Activated CD4-positive, alpha-beta T cell treated with anti-CD3 and anti-CD28 coated beads for 24 hours (primary cell): ENCODE data around the gene ATP8B2.
A peak's percentile ranks its signal among the peaks of the same experiment; 100 is the strongest.
"Not testable (repeated sequence)": the region's sequence is repeated elsewhere in the genome, so short reads cannot be mapped to it uniquely, and the experiment has no call there.

Source experiments
- DNase-seq, 2 donors: peaks; one replicate each; pipeline ENCODE4 v3.0.0-alpha.2; 2020; ENCODE audit warnings: low read depth in 2 of 2

The ATP8B2 gene

DNA sequence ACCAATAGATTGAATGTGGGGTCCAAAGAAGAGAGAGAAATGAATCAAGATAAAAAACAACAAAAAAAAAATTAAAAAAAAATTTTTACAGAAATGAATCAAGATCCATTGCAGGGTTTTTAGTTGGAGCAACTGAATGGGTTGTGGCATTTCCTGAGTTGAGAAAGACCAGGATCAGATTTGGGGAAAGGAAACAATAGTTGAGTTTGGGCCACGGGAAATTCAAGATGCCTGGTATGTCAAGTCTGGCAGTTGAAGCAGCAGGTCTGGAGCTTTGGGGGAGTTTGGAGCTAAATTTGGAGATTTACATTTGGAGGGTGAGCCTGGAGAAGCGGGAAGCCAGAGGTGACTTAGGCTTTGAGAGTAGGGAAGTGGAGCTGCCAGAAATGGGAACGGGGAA is 22.6 kb downstream of the ATP8B2 start:
- DNase-seq, result no peak

DNA sequence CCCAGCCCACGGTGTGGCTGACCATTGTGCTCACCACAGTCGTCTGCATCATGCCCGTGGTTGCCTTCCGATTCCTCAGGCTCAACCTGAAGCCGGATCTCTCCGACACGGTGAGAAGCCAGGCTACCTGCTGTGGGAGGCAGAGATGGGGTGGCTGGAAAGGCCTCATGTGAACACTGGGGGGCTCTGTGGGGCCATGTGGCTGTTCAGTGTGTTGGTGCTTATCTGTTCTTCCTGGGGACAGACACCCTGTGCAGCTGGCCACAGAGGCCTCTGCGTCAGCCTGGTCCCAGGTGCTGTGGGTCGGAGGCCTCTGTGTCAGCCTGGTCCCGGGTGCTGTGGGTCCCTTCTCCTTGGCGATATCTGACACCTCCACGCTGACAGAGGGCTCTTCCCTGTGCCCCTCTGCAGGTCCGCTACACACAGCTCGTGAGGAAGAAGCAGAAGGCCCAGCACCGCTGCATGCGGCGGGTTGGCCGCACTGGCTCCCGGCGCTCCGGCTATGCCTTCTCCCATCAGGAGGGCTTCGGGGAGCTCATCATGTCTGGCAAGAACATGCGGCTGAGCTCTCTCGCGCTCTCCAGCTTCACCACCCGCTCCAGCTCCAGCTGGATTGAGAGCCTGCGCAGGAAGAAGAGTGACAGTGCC is 23.2 kb downstream of the ATP8B2 start:
- DNase-seq, result no peak

DNA sequence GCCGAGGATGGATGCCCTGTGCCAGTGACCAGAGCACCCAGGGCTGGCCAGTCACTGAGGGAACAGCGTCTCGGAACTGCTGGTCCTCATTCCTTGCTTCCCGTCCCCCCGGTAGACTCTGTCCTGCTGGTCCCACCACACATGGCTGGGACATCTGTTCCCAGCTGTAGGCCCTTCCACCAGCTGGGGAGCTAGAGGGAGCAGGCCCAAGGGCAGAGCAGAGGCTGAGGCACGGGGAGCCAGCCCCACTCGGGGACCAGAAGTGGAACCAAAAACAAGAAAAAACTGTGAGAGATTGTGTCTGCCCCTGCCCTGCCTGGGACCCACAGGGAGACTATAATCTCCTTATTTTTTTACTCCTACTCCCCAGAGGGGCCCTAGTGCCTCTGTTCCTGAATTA is 23.8 kb downstream of the ATP8B2 start:
- DNase-seq, result no peak

DNA sequence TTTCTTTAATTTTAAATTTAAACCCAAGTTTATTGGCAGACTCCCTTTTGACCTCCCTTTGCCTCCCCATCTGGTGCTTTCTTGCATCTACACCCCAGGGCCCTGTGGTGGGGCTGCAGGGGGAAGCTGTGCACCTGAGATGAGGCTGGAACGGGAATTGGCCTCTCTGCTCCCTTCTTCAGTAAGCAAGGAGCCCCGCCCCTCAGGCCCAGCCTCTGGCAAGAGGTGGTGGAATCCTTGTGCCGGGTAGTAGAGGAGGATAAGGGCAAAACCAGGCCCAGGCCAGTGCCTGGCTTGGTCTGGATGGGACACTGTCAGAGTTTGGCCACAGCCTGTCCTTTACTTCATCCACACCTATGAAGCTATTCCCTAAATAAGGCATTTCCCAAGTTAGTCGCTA is 25.1 kb downstream of the ATP8B2 start:
- DNase-seq, result no peak

DNA sequence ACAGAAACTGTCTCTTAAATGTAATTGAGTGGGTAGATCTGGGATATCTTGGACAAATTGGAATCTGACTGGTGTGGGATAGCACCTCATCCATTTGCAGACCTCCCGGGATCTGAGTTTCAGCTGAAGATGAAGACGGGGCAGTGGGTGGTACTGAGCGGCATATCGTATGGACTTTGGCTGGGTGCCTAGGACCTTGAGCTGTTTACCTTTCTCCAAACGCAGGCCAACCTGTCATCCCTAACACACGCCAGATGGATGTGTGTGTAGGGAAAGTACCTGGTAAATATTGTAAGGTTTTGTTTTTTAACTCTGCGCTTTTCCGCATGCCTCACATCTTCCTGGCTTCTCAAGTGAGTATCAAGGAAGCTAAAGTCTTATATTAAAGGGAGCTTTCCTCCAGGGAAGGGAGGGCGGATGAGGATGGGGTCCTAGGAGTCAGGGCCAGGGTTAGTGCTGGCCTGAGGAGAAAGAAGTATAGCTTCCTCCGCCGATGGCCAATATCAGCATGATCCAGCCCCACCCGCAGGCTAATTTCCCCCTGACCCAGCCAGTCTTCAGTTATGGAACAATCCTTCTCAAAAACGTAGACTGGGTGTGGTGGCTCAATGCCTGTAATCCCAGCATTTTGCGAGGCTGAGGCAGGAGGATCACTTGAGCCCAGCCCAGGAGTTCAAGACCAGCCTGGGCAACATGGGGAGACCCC is 26.2 kb downstream of the ATP8B2 start:
- DNase-seq, result no peak

DNA sequence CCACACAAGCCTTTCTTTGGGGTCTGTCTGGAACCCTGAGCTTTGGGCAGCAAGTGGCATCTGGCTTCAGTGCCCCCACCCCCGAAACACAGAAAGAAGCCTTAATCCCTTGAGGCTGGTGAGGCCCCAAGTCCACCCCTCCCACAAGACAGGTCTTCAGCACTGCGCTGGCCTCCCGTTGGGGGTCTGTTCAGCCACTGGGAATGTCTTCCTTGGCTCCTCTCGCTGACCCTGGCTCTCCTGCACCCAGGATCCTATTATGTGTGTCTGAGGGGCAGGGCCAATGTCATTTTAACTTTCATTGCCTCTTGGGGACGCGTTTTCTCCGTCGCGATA is 26.9 kb downstream of the ATP8B2 start:
- no peak for DNase-seq

DNA sequence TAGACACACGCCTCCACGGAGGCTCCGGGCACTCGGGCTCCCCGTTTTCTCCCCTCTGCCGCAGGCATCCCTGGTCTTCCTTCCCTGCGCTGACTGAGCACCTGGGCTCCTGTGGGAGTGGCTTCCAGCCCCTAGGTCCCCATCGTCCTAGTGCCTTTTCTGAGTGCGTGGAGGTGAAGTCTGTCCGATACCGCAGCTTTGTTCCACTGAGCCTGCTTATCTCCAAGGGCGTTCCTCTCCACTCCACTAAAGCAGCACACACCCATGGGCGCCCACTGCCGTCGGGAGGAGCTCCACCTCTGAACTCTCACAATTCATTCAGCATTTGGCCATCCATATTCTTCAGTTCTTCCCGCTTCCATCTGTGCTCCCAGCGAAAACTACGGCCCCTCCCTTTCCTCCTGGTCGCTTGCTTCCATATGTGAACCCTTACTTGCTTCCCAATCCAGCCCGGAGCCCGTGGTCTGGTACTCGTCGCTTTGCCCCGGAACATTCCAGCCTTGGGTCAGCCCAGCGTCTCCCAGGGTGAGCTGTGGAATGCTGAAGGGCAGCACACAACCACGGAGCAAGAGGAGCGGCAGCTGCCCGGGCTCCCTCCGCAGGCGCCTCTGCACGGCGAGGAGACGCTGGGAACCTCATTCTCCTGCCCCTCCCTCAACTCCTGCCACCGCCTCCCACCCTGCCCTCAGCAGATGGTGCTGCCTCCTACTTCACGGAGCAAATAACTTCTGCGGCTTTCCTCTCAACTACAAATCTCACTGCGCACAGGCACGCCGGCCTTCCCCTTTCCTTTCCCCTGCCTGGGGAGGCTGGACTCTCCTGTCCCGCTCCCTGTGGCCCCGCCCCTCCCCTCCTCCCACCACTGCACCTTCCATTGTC is 27.5 kb downstream of the ATP8B2 start:
- DNase-seq, result no peak

DNA sequence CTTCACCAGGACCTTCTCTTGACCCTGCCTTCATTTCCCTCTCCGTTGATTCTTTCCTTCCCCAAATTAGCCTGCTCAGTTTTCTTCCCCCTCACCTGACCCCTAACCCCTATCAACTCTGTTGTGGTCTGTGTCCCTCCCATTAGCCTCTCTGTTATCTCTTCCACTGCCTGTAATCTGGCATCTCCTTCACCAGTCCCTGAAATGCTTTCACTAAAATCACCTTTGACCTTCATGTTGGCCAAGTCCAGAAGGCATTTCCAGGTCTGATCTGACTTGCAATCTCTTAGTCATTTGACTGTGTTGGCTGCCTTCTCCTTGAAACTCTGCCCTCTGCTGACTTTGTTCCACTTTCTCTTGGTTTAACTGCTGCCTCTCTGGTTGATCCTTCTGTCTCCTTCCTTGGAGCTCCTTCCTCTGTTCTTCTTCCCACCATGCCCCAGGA is 28.2 kb downstream of the ATP8B2 start:
- DNase-seq, result no peak

DNA sequence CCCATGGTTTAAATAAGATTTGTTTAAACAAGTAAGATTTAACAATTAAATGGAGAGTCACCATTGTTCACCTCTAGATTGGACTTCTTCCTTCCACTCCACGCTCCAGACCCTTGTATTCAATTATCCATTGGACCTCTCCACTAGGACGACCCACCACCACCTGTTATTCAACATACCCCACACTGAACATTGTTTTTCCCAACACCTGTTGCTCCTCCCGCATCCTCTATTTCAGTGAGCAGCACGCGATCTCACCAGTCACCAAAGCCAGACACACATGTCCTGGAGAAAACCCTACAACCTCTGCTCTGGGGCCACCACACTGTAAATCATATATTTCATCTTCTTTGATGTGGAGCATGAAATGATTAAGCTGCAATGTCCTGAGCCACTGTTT is 28.6 kb downstream of the ATP8B2 start:
- DNase-seq, result no peak

DNA sequence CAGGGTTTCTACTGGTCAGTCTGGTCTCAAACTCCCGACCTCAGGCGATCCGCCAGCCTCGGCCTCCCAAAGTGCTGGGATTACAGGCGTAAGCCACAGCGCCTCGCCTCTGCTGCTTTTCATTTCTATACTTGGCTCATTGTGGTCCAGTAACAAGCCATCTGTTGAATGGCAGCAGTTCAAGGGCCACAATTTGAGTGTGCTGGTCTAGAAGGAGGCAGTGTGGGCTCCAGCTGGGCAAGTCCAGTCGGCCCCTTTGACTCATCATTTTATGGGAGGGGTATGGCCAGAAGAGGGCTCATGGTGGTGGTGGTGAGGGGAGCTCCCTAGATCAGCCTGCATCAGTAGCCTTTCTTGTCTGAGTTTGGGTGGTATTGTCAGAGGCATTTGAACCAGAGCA is 33.2 kb downstream of the ATP8B2 start:
- no peak for DNase-seq

DNA sequence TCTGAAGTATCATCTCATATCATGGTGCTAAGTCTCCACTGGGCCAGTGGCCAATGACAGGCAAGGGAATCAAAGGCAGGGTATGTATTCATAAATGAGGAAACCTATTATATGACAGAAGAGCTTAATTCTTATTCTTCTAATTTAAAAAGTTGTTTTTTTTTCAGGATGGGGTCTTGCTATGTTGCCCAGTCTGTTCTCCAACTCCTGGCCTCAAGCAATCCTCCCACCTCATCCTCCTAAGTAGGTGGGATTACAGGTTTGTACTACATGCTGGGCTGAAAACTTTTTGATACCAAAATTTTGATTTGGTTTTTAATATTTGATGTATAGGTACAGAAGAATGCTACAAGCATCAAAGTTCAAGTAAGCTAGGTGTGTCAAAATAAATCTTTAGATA is 35.0 kb downstream of the ATP8B2 start:
- DNase-seq, result no peak

DNA sequence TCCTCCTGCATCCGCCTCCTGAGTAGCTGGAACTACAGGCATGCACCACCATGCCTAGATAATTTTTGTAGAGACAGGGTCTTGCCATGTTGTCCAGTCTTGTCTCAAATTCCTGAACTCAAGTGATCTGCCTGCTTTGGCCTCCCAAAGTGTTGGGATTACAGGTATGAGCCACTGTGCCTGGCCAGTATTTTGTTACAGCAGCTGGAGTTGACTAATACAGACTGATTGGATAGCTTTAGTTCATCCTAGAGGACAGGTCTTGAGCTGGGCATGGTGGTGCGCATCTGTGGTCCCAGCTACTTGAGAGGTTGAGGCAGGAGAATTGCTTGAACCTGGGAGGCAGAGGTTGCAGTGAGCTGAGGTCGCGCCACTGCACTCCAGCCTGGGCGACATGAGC is 35.6 kb downstream of the ATP8B2 start:
- not testable (repeated sequence) for DNase-seq

DNA sequence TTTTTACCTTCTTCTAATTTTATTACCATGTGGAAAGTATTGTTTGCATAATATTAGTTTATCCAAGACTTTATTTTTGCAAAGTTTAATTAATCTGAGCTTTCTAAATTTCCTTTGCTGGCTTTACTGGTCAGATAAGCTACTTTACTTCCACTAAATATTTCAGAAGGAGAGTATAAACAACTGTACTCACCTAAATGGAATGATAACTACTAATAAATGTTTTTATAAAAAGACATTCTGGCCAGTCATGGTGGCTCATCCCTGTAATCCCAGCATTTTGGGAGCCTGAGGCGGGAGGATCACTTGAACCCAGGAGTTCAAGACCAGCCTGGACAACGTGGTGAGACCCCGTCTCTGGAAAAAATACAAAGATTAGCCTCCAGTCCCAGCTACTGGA is 36.0 kb downstream of the ATP8B2 start:
- DNase-seq, result no peak

DNA sequence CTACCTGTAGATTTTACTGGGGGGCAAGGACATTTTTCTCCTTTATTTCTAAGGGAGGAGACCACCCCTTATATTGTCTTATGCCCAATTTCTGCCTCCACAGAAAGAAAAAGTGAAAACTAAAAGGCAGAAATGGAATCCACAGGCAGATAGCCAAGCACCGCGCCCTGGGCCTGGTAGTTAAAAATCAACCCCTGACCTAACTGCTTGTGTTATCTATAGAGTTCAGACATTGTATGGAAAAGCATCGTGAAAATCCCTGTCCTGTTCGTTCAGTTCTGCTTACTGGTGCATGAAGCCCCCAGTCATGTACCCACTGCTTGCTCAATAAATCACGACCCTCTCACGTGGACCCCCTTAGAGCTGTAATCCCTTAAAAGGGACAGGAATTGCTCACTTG is 46.1 kb downstream of the ATP8B2 start:
- no peak for DNase-seq

DNA sequence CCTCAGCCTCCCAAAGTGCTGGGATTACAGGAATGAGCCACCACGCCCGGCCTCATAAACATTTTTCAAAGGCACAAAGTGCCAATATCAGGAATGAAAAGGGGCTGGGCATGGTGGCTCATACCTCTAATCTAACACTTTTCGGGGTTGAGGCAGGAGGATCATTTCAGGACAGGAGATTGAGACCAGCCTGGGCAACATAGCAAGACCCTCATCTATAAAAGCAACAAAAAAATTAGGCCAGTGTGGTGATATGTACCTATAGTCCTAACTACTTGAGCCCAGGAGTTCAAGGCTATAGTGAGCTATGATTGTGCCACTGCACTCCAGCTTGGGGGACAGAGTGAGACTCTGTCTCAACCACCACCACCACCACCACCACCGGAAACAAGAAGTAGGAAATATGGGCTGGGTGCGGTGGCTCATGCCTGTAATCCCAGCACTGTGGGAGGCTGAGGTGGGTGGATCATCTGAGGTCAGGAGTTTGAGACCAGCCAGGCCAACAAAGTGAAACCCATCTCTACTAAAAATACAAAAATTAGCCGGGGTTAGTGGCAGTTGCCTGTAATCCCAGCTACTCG is 48.5 kb downstream of the ATP8B2 start:
- DNase-seq, result not testable (repeated sequence)

DNA sequence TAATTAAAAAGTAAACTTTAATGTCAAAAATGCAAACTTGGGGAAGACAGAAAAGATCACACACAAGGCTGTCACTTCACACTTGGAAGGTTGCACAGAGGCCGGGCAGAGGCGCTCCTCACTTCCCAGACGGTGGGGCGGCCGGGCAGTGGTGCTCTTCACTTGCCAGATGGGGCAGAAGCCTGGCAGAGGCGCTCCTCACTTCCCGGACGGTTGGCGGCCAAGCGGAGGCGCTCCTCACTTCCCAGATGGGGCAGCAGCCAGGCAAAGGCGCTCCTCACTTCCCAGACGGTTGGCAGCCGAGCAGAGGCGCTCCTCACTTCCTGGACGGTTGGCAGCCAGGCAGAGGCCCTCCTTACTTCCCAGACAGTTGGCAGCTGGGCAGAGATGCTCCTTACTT is 54.0 kb downstream of the ATP8B2 start:
- DNase-seq, result no peak

DNA sequence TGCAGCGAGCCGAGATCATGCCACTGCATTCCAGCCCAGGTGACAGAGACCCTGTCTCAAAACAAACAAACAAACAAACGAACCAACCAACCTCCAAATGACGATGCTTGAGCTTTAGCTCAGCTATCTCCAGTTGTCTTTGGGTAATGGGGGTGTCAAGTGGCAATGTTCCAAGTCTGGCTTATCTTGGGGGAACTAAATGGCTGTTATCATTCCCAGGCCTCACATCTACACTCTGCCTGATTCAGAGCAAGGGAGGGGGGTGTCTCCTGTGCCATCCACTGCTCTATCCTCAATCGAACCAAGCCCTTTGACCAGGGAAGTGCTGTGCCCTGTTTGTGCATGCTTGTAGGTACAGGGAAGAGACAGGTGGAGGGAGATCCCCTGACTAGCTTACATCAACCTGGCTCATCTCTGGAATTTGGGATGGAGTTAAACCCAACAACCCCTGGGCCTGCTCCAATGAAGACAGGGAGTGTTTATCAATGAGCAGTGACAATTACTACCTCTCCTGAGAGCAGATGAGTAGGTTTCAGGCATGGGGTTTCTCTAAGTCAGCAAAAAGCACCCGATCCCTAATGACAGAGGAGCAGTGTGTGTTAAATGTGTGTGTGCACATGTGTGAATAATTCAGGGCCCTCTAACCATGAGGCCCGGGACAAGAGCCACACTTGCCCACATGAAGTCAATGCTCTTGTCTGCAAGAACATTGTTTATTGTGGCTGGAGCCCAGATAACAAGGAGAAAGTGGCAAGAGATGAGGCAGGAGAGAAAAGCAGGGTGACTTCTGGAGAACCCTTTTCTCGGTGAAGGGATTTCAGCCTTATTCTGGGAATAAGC is 59.5 kb downstream of the ATP8B2 start:
- DNase-seq, result no peak

DNA sequence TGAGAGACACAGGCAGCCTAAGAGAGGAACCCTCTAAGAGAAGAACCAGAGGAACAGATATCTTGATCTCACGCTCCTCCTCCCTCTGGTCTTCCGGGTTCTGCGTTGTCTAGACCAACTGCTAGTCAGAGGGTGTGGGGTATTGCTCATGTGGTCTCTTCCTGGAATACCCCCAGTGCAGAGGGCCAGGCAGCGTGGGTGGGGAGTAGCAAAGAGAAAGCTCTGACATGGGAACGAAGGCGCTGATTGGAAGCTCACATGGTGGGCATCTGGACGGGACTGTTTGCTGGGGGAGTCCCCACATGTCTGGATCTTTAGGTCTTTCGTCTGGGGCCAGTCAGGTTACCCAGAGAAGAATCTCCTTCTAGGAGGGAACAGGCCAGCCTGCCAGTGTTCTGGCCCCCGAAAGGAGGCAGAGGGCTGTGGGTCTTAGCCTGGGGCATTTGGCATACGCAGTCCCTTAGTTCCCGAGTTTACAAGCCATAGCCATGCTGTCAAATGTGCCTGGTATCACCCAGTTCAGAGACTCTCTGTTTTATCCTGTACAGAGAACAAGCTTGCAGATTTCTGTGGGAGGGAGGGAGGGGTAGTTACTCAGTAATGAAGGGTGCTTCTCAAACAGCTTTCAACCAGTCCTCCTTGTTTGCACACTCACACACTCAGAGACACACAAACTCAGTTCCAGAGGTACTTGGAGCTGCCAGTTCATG is 61.5 kb downstream of the ATP8B2 start:
- DNase-seq, result peak; percentile 69 to 73

DNA sequence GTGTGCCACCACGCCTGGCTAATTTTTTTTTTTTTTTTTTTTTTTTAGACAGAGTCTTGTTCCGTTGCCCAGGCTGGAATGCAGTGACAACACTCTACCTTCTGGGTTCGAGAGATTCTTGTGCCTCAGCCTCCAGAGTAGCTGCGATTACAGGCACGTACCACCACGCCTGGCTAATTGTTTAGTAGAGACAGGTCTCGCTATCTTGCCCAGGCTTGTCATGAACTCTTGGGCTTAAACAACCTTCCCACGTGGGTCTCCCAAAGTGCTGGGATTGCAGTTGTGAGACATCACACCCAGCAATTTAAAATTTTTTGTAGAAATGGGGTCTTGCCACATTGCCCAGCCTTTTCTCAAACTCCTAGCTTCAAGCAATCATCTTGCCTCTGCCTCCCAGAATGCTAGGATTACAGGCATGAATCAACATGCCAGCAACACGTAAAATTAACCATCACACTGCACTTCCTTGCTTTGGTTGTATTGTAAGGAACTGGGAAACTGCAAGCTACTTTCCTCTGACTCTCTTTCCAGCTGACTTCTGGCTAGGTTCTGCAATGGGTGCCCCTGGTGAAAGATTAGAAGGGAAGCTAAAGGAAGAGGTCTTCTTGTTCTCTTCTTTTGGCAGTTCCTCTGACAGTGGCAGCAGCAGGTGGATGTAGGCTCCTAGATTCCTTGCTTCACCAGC is 65.9 kb downstream of the ATP8B2 start:
- no peak for DNase-seq

DNA sequence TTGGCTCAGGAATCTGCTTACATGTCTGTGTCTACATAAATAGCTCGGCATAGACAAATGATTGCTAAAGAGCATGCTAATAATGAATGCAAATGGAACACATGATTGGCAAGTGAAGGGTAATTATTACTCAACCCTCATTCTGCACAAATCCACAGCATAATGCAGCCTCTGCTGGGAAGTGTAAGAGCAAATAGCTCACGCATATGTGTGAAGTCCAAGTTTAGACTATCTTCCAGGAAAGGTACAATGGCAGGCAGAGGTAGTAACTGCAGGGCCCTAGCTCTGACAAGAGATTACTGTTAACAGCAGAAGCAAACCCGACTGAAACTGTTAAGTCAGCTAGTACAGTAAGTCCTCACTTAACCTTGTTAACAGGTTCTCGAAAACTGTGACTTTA is 72.8 kb downstream of the ATP8B2 start:
- no peak for DNase-seq
